Heart left ventricle (tissue), 16 donors: ENCODE results near the gene RAB11FIP5. TPM values are rescaled to one million over a fixed set of nuclear protein-coding genes. Genes with fewer than 3 reads are reported as not detected.

Source experiments
- ATAC-seq, 4 donors: fragments of 200-7000 bp; cut with Tn5 transposase; one replicate each; pipeline ENCODE4 v1.9.1; 2020 to 2022; ENCODE audit warnings: moderate library complexity in 4 of 4, mild to moderate bottlenecking in 3 of 4, moderate number of reproducible peaks in 1 of 4
- DNase-seq, 5 donors: peaks; one replicate each; pipeline ENCODE4 v3.0.0-alpha.2; 2020
- H3K27ac ChIP-seq, 12 donors: fragments of 200-600 bp; sonication (generic) in 4 of 12; one replicate each; pipeline versions ENCODE4 v1.5.0 to v1.8.0; 2016 to 2022; ENCODE audit warnings: mild to moderate bottlenecking in 2 of 12
- H3K27me3 ChIP-seq, 9 donors: fragments of 200-600 bp; sonication (generic) in 2 of 9; one replicate each; pipeline versions ENCODE4 v1.5.1 to v1.8.0; 2016 to 2022; ENCODE audit warnings: mild to moderate bottlenecking in 3 of 9
- H3K36me3 ChIP-seq, 9 donors: fragments of 200-600 bp; sonication (generic) in 2 of 9; one replicate each; pipeline versions ENCODE4 v1.5.0 to v1.8.0; 2018 to 2022; ENCODE audit warnings: mild to moderate bottlenecking in 2 of 9
- H3K4me1 ChIP-seq, 12 donors: fragments of 200-600 bp; sonication (generic) in 4 of 12; one replicate each; pipeline versions ENCODE4 v1.5.0 to v1.8.0; 2016 to 2022; ENCODE audit warnings: mild to moderate bottlenecking in 3 of 12
- H3K4me3 ChIP-seq, 12 donors: fragments of 200-600 bp; sonication (generic) in 4 of 12; one replicate each; pipeline versions ENCODE4 v1.5.0 to v1.8.0; 2017 to 2022; ENCODE audit warnings: mild to moderate bottlenecking in 9 of 12, moderate library complexity in 4 of 12
- H3K9me3 ChIP-seq, 12 donors: fragments of 200-600 bp; sonication (generic) in 4 of 12; one replicate each; pipeline versions ENCODE4 v1.5.0 to v1.8.0; 2016 to 2022; ENCODE audit warnings: mild to moderate bottlenecking in 1 of 12
- POLR2A ChIP-seq, 2 donors: fragments of 450-650 bp; IDR thresholded peaks; one replicate each; pipeline ENCODE4 v1.6.1; 2017; ENCODE audit warnings: antibody characterized with exemption in 2 of 2, mild to moderate bottlenecking in 2 of 2, moderate library complexity in 2 of 2
- WGBS, 4 donors: extraction: QIAGEN DNeasy Blood & Tissue Kit in 2 of 4; methylation state at CpG; one replicate each; pipeline versions ENCODE4 v1.1.5 to v1.1.7; 2013 to 2018; 5-methylcytosine and 5-hydroxymethylcytosine counted together
- intact Hi-C, 10 donors: fragments of 100-400 bp; cut with DNase I; formaldehyde crosslinking; loops; one replicate each; pipeline versions ENCODE4 v1.11.1 to v1.14.2; 2022
- polyA plus RNA-seq, 2 donors: library from polyadenylated mRNA; stranded (reverse); fragments of 200-250 nt; gene quantifications; one replicate each; pipeline ENCODE4 v1.2.3, GENCODE V29; 2013
- total RNA-seq, 9 donors: library from RNA; depleted of rRNA in 2 of 9; stranded (reverse); fragments of >200 nt in 2 of 9; fragmentation: NEBNext Ultra II Directional in 3 of 9; extraction: Animal tissue kit (Norgen Biotek cat#: 25700) in 3 of 9; gene quantifications; one replicate each; pipeline versions ENCODE4 v1.1.0 to v1.2.4, GENCODE V29; 2016 to 2023
- TF ChIP-seq, protein P1 (sequence below), 12 donors: fragments of 200-600 bp; sonication (generic) in 4 of 12; IDR thresholded peaks; one replicate each; pipeline versions ENCODE4 v1.5.0 to v1.8.0; 2018 to 2022; ENCODE audit warnings: antibody characterized with exemption in 12 of 12, mild to moderate bottlenecking in 5 of 12
- donor health status: ischemic (EF 13 %, LVEDD 7.1; RV severe dilation, severe dysfunction).
- donor health status: healthy with polysubstance abuse.
- donor health status: DM: no; HTN: yes; CAD: no.
- donor health status: DM: no; HTN: no; CAD: no.
- donor health status: ischemic (EF 25% LVEDD 6.9; RV normal size, moderate dysfunction).
- donor health status: ischemic (EF 25% LVEDD 5.7; RV mildly dilated, moderate dysfunction).
- donor health status: healthy.
- donor health status: DM: yes; HTN: yes; CAD: no.
- donor health status: ischemic (EF 35%, LVEDD 5.7; RV mildly dilated, moderate dysfunction).
- donor health status: nonischemic (EF 11% LVEDD 7.7; RV severe dilation, severe dysfunction).
- donor health status: DM: yes; HTN: yes; CAD: no.
- donor health status: PGD.
- donor health status: ischemic (EF 29% LVEDD 5.4; RV normal size, mild dysfunction).
- donor health status: nonischemic (EF 23%, LVEDD 6.1; RV moderate dilation, normal function).

Gene RAB11FIP5
- total and polyA plus RNA-seq, 11 donors, result 10.7 to 50.7 (median 24.8) TPM

DNA sequence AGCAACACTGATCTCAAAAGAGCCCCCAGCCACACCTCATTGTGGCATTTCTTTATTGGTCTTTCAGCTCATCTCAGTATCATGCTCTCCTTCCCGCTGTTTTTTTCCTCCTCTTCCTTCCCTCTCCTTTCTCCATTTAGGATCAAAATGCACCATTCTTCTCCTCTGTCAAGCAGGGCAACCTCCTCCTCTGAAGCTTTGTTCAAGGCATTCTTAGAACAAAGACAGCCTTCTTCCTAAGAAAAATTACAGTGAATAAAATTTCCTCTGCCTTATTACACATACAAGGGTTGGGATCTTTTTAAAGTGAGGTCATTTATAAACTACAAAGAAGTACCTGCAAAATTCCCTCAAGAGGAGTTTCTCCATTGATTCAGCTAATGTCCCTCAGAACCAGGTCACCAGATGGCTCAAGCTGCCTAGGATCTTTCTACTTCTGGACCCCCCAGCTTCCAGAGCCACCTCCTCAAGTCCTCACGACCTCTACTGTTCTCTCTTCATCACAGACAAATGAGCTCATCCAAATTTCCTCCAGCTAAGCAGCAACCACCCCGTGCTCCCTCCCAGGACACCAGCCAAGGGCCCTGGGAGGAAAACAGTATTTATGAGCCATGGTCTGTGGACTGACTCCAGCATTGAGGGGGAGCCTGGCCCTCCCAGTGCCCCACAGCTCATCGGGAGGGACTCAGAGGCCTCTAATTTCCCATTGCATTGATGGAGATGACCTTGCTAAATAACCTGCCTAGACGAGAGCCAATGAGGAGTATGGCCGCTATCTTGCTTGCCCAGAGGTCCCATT is 59.2 kb downstream of the RAB11FIP5 start:
- ATAC-seq (peak in 3 of 4 donors; percentile 43 to 65 (median 52)), DNase-seq (no peak)
- WGBS, 4 donors, result 55 to 78% (median 63%) methylated on average over 6 of the region's 6 CpGs
- Histone ChIP-seq H3K9me3 (peaks cover 0 to 18% (median 5%) of the 10 kb centered on the region in 12 donors), H3K36me3 (peaks cover 0 to 34% (median 21%) of the 10 kb centered on the region in 9 donors), H3K27me3 (no peaks in the 10 kb centered on the region), H3K4me3 (no peak overlapping the region), H3K4me1 (peaks cover 0 to 7% (median 0%) of the 10 kb centered on the region in 12 donors), H3K27ac (no peak overlapping the region)
- intact Hi-C loops, result no loop called here
- TF ChIP-seq, protein P1, sequence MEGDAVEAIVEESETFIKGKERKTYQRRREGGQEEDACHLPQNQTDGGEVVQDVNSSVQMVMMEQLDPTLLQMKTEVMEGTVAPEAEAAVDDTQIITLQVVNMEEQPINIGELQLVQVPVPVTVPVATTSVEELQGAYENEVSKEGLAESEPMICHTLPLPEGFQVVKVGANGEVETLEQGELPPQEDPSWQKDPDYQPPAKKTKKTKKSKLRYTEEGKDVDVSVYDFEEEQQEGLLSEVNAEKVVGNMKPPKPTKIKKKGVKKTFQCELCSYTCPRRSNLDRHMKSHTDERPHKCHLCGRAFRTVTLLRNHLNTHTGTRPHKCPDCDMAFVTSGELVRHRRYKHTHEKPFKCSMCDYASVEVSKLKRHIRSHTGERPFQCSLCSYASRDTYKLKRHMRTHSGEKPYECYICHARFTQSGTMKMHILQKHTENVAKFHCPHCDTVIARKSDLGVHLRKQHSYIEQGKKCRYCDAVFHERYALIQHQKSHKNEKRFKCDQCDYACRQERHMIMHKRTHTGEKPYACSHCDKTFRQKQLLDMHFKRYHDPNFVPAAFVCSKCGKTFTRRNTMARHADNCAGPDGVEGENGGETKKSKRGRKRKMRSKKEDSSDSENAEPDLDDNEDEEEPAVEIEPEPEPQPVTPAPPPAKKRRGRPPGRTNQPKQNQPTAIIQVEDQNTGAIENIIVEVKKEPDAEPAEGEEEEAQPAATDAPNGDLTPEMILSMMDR (IDR thresholded peaks at IDR 0.05), result no peak
- TF ChIP-seq POLR2A (IDR thresholded peaks at IDR 0.05), result no peak

DNA sequence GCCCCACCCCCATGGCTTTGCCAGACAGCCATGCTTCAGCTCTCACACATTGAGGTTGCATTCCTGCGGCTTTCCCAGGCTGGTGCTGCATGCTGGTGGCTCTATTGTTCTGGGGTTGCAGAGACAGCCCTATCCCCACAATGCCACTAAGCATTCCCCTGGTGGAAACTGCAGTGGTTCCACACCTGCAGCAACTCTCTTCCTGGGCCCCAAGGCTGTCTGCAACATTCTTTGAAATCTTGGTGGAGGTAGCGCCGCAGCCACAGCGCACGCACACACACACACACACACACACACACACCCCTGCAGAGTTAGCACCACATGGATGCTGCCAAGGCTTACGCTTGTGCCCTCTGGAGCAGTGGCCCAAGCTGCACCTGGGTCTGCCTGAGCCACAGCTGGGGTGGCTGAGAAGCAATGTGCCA is 62.6 kb downstream of the RAB11FIP5 start:
- peaks cover 0 to 7% (median 0%) of the 10 kb centered on the region in 12 donors for H3K4me1 ChIP-seq
- no peak for TF ChIP-seq POLR2A (IDR thresholded peaks at IDR 0.05)
- TF ChIP-seq, protein P1 (IDR thresholded peaks at IDR 0.05), result no peak
- H3K9me3 ChIP-seq, result no peaks in the 10 kb centered on the region
- peaks cover 0 to 6% (median 0%) of the 10 kb centered on the region in 9 donors for H3K36me3 ChIP-seq
- H3K27ac ChIP-seq, result no peak overlapping the region
- no peaks in the 10 kb centered on the region for H3K27me3 ChIP-seq
- no peak for DNase-seq
- no peak for ATAC-seq
- intact Hi-C loops, result no loop called here
- 89 to 91% (median 90%) methylated on average over 6 of the region's 6 CpGs for WGBS, 4 donors
- H3K4me3 ChIP-seq, result no peak overlapping the region

DNA sequence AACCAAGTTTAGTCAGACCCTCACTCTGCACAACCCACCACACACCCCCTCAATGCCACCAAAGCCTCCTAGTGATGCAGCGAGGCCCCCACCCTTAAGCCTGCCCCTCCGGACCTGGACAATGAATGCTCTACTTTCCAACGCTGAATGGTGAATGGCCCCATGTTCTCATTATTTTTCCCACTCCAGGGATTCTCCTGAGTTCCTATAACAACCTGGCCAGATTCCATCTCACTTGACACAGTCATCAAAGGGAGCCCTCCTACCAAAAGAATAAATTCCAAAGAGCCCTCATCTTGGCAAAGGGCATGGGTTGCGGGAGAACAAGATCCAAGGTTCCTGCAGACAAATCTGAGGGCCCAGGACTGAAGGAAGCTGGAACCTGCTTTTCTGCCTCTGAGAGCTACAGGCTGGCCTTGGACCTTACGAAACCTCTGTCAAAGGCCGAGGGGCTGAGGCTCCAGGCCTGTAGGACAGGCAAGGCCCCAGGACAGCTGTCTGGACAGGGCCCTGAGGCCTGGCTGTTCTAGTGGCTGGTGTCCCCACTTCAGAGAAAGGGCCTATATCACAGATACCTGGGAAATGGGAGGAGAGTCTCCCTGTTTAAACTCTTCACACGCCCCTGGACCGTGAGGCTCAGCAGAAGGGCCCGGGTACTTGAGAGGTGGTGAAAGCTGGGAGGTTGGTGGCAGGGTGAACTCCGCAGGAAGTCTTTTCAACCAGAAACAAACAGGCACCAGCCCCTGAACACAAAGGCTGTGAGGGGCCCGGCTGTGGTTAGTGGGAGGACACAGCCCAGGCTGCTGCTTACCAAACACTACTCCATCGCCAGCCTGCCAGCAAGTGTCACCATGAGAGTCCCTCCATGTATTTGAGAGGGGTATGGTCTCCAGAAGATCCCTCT is 68.6 kb downstream of the RAB11FIP5 start:
- intact Hi-C loops, result no loop called here
- H3K4me1 ChIP-seq, result no peaks in the 10 kb centered on the region

More for the DNA sequence above, 68.6 kb downstream of the RAB11FIP5 start:
- Histone ChIP-seq H3K4me3 (no peak overlapping the region), H3K27ac (no peak overlapping the region), H3K9me3 (no peaks in the 10 kb centered on the region), H3K36me3 (peaks cover 0 to 19% (median 10%) of the 10 kb centered on the region in 9 donors), H3K27me3 (no peaks in the 10 kb centered on the region)
- no peak for TF ChIP-seq POLR2A (IDR thresholded peaks at IDR 0.05)
- TF ChIP-seq, protein P1 (IDR thresholded peaks at IDR 0.05), result no peak
- WGBS, 4 donors, result 74 to 80% (median 77%) methylated on average over 7 to 12 of the region's 12 CpGs
- DNase-seq, result no peak
- peak in 2 of 4 donors; percentile 18 to 29 for ATAC-seq
